OCI-LY3 (cell line): ENCODE results near the gene SHISAL2A.
A peak's percentile ranks its signal among the peaks of the same experiment; 100 is the strongest.

Experiments used
- H2AFZ ChIP-seq: fragments of 200-600, 300-600 bp; shearing (Covaris generic); 2 replicates; pipeline ENCODE4 v1.6.0; 2014; ENCODE audit warnings: antibody characterized with exemption, low read depth, low read length
- H3K27ac ChIP-seq: fragments of 200-600, 300-600 bp; sonication (generic); 2 replicates; pipeline ENCODE4 v1.5.1; 2014; ENCODE audit warnings: mild to moderate bottlenecking, low read length, moderate library complexity, mixed read lengths
- H3K27me3 ChIP-seq: fragments of 200-600, 300-600 bp; sonication (generic); 2 replicates; pipeline ENCODE4 v1.6.1; 2014; ENCODE audit warnings: low read depth, low read length, mixed read lengths
- H3K36me3 ChIP-seq: fragments of 200-600, 300-600 bp; sonication (generic); replicated peaks from 2 replicates; pipeline ENCODE3; 2014; ENCODE audit warnings: low read depth, low read length, mixed read lengths
- H3K4me1 ChIP-seq: fragments of 300-600, 200-600 bp; sonication (generic); 2 replicates; pipeline ENCODE4 v1.6.1; 2014; ENCODE audit warnings: low read length, mixed read lengths
- H3K4me2 ChIP-seq: fragments of 200-600, 300-600 bp; sonication (generic); 2 replicates; pipeline ENCODE4 v1.6.1; 2014; ENCODE audit warnings: low read length, mixed read lengths
- H3K4me3 ChIP-seq: fragments of 300-600, 200-600 bp; sonication (generic); 2 replicates; pipeline ENCODE4 v1.5.1; 2014; ENCODE audit warnings: antibody characterized with exemption, mild to moderate bottlenecking, low read length, moderate library complexity
- H3K79me2 ChIP-seq: fragments of 300-600, 200-600 bp; shearing (Covaris generic); 2 replicates; pipeline ENCODE4 v1.6.1; 2014; ENCODE audit warnings: mild to moderate bottlenecking, low read length, mixed read lengths
- H3K9ac ChIP-seq: fragments of 300-600, 200-600 bp; shearing (Covaris generic); 2 replicates; pipeline ENCODE4 v1.6.0; 2014; ENCODE audit warnings: mild to moderate bottlenecking, low read length, moderate library complexity
- H3K9me3 ChIP-seq: fragments of 200-600, 300-600 bp; shearing (Covaris generic); 2 replicates; pipeline ENCODE4 v1.6.1; 2014; ENCODE audit warnings: low read length, mixed read lengths; ENCODE audit not compliant: insufficient read depth
- H4K20me1 ChIP-seq: fragments of 200-600, 300-600 bp; sonication (generic); 2 replicates; pipeline ENCODE4 v1.6.1; 2016; ENCODE audit warnings: low read length, mixed read lengths; ENCODE audit not compliant: insufficient read depth
- CTCF ChIP-seq: fragments of 200-600, 300-600 bp; sonication (generic); IDR thresholded peaks from 2 replicates; pipeline ENCODE4 v1.5.1; 2014; ENCODE audit warnings: antibody characterized with exemption, low read length, low read depth
- EZH2phosphoT487 ChIP-seq: fragments of 200-600 bp; shearing (Covaris generic); IDR thresholded peaks from 2 replicates; pipeline ENCODE4 v1.6.1; 2018; ENCODE audit warnings: antibody characterized with exemption, mixed run types, low read depth

The SHISAL2A gene

GRCh38 chr1:52590266-52590665, 42.7 kb upstream of the SHISAL2A start:
- Histone ChIP-seq H3K27ac (no peak overlapping the region), H3K9ac (no peak overlapping the region), H3K79me2 (no peaks in the 10 kb centered on the region)

GRCh38 chr1:52592637-52593323, 40.2 kb upstream of the SHISAL2A start:
- no peak for TF ChIP-seq CTCF
- no peak for TF ChIP-seq EZH2phosphoT487
- Histone ChIP-seq H3K9ac (peak overlapping the region; percentile 26), H2AFZ (peak overlapping the region; percentile 61), H3K27ac (peak overlapping the region; percentile 80), H3K79me2 (no peaks in the 10 kb centered on the region), H3K27me3 (no peaks in the 10 kb centered on the region), H3K36me3 (no peaks in the 10 kb centered on the region), H3K9me3 (no peaks in the 10 kb centered on the region), H4K20me1 (no peaks in the 10 kb centered on the region), H3K4me3 (peak overlapping the region; percentile 16), H3K4me2 (peak overlapping the region; percentile 69), H3K4me1 (peaks cover 45% of the 10 kb centered on the region)

More at GRCh38 chr1:52590266-52590665, 42.7 kb upstream of the SHISAL2A start:
- H4K20me1 ChIP-seq: no peaks in the 10 kb centered on the region
- H3K27me3 ChIP-seq: no peaks in the 10 kb centered on the region
- H3K4me1 ChIP-seq: peaks cover 45% of the 10 kb centered on the region
- no peak for TF ChIP-seq EZH2phosphoT487
- no peak for TF ChIP-seq CTCF
- no peaks in the 10 kb centered on the region for H3K36me3 ChIP-seq
- no peaks in the 10 kb centered on the region for H3K9me3 ChIP-seq
- no peak overlapping the region for H3K4me2 ChIP-seq
- H2AFZ ChIP-seq: no peak overlapping the region
- H3K4me3 ChIP-seq: no peak overlapping the region

GRCh38 chr1:52593495-52593894, 39.5 kb upstream of the SHISAL2A start:
- TF ChIP-seq EZH2phosphoT487 (no peak), CTCF (no peak)
- Histone ChIP-seq H3K9ac (peak overlapping the region; percentile 26; the same call in 1 of the 2 replicates), H3K4me3 (peak overlapping the region; percentile 16), H3K36me3 (no peaks in the 10 kb centered on the region), H4K20me1 (no peaks in the 10 kb centered on the region), H2AFZ (no peak overlapping the region), H3K79me2 (no peaks in the 10 kb centered on the region), H3K9me3 (no peaks in the 10 kb centered on the region), H3K27me3 (no peaks in the 10 kb centered on the region), H3K4me1 (peaks cover 39% of the 10 kb centered on the region), H3K27ac (peak overlapping the region; percentile 80), H3K4me2 (peak overlapping the region; percentile 69)

GRCh38 chr1:52595061-52595460, 37.9 kb upstream of the SHISAL2A start:
- Histone ChIP-seq H2AFZ (no peak overlapping the region), H4K20me1 (no peaks in the 10 kb centered on the region), H3K27ac (no peak overlapping the region), H3K79me2 (no peaks in the 10 kb centered on the region), H3K27me3 (no peaks in the 10 kb centered on the region), H3K4me2 (no peak overlapping the region), H3K4me3 (no peak overlapping the region), H3K4me1 (peaks cover 28% of the 10 kb centered on the region), H3K36me3 (no peaks in the 10 kb centered on the region), H3K9me3 (no peaks in the 10 kb centered on the region), H3K9ac (no peak overlapping the region)
- TF ChIP-seq CTCF (no peak), EZH2phosphoT487 (no peak)
